Body of pancreas (tissue), 4 donors: ENCODE measurements around the gene GJA3. TPM values are rescaled to one million over a fixed set of nuclear protein-coding genes. Genes with fewer than 3 reads are reported as not detected.
A peak's percentile ranks its signal among the peaks of the same experiment; 100 is the strongest.

Source experiments
- ATAC-seq: fragments of 150-250 bp; one replicate; pipeline ENCODE4 v1.9.1; 2016
- DNase-seq, 4 donors: peaks; one replicate each; pipeline ENCODE4 v3.0.0-alpha.2; 2019
- H3K27ac ChIP-seq, 4 donors: fragments of 200-600 bp; sonication (generic); 1 replicate in 3 of 4; 2 replicates in 1 of 4; pipeline versions ENCODE4 v1.5.1 to v1.6.1; 2016 to 2019; ENCODE audit warnings: mild to moderate bottlenecking in 1 of 4, mixed read lengths in 1 of 4, moderate library complexity in 1 of 4
- H3K27me3 ChIP-seq, 2 donors: fragments of 200-600 bp; sonication (generic); one replicate each; pipeline ENCODE4 v1.6.0; 2016; ENCODE audit warnings: mild to moderate bottlenecking in 1 of 2
- H3K36me3 ChIP-seq, 2 donors: fragments of 200-600 bp; sonication (generic); replicated peaks in 1 of 2; 2 replicates each; pipeline ENCODE4 v1.5.1; 2016; ENCODE audit warnings: low read depth in 2 of 2; ENCODE audit not compliant: insufficient read depth in 1 of 2
- H3K4me1 ChIP-seq: fragments of 200-600 bp; sonication (generic); one replicate; pipeline ENCODE4 v1.6.0; 2016
- H3K4me3 ChIP-seq, 2 donors: fragments of 200-600 bp; sonication (generic); 1 replicate in 1 of 2; 2 replicates in 1 of 2; pipeline ENCODE4 v1.5.1; 2016 to 2019
- H3K9me3 ChIP-seq, 3 donors: fragments of 200-600 bp; sonication (generic); 1 replicate in 2 of 3; 2 replicates in 1 of 3; pipeline ENCODE4 v1.5.1; 2016
- CTCF ChIP-seq, 7 experiments: fragments of 450-650 bp in 4 of 7; fragments of 200-600 bp in 3 of 7; sonication (generic) in 3 of 7; IDR thresholded peaks; one replicate each; pipeline ENCODE4 v1.5.1; 2016 to 2019; ENCODE audit warnings: antibody characterized with exemption in 7 of 7
- POLR2A ChIP-seq, 3 donors: fragments of 450-650 bp; IDR thresholded peaks; one replicate each; pipeline ENCODE4 v1.6.1; 2016; ENCODE audit warnings: antibody characterized with exemption in 3 of 3, mild to moderate bottlenecking in 2 of 3
- WGBS, 2 donors: methylation state at CpG; one replicate each; pipeline ENCODE4 v1.1.5; 2017; 5-methylcytosine and 5-hydroxymethylcytosine counted together
- intact Hi-C: fragments of 100-400 bp; cut with DNase I; formaldehyde crosslinking; loops from one replicate; pipeline ENCODE4 v1.15.1; 2023
- total RNA-seq, 2 donors: library from RNA; depleted of rRNA; stranded (reverse); fragments of >200 nt; gene quantifications; one replicate each; pipeline ENCODE4 v1.1.0, GENCODE V29; 2016

GJA3 gene
- total RNA-seq, 2 donors from 2014 or later = not detected

GRCh38 chr13:20198781-20199180 lies 37.9 kb upstream of the GJA3 start:
- peaks cover 19% of the 10 kb centered on the region for H3K4me1 ChIP-seq
- ATAC-seq = no peak
- no peak overlapping the region for H3K4me3 ChIP-seq
- intact Hi-C loops = no loop called here
- no peaks in the 10 kb centered on the region for H3K36me3 ChIP-seq
- DNase-seq = no peak
- WGBS, 2 donors = 55 to 63% methylated on average over 1 of the region's 1 CpG
- no peaks in the 10 kb centered on the region for H3K9me3 ChIP-seq
- TF ChIP-seq POLR2A (IDR thresholded peaks at IDR 0.05) = no peak
- TF ChIP-seq CTCF (IDR thresholded peaks at IDR 0.05) = no peak
- H3K27ac ChIP-seq = no peak overlapping the region
- peaks cover 0 to 9% of the 10 kb centered on the region in 2 donors for H3K27me3 ChIP-seq

GRCh38 chr13:20197361-20197834 lies 36.5 kb upstream of the GJA3 start:
- intact Hi-C loops = no loop called here
- peak; percentile 76 for ATAC-seq
- Histone ChIP-seq H3K27me3 (peaks cover 0 to 20% of the 10 kb centered on the region in 2 donors), H3K4me3 (no peak overlapping the region), H3K9me3 (no peaks in the 10 kb centered on the region), H3K27ac (no peak overlapping the region), H3K4me1 (peaks cover 32% of the 10 kb centered on the region), H3K36me3 (no peaks in the 10 kb centered on the region)
- 4 to 5% methylated on average over 5 of the region's 5 CpGs for WGBS, 2 donors
- TF ChIP-seq CTCF (IDR thresholded peaks at IDR 0.05) = peak; percentile 53 to 83 (median 61)
- no peak for TF ChIP-seq POLR2A (IDR thresholded peaks at IDR 0.05)
- DNase-seq = peak in 2 of 4 donors; percentile 27 to 35

GRCh38 chr13:20195801-20196200 lies 34.9 kb upstream of the GJA3 start:
- intact Hi-C loops = no loop called here
- WGBS, 2 donors = 39 to 49% methylated on average over 8 of the region's 8 CpGs
- Histone ChIP-seq H3K36me3 (no peaks in the 10 kb centered on the region), H3K4me3 (no peak overlapping the region), H3K4me1 (peaks cover 41% of the 10 kb centered on the region), H3K9me3 (no peaks in the 10 kb centered on the region), H3K27ac (no peak overlapping the region), H3K27me3 (peaks cover 0 to 20% of the 10 kb centered on the region in 2 donors)
- no peak for DNase-seq
- ATAC-seq = no peak
- TF ChIP-seq CTCF (IDR thresholded peaks at IDR 0.05) (no peak), POLR2A (IDR thresholded peaks at IDR 0.05) (no peak)

- no peak for ATAC-seq
- intact Hi-C loops = no loop called here
- no peak overlapping the region for H3K27ac ChIP-seq
- no peak for TF ChIP-seq POLR2A (IDR thresholded peaks at IDR 0.05)
- TF ChIP-seq CTCF (IDR thresholded peaks at IDR 0.05) = no peak
- H3K4me1 ChIP-seq = peaks cover 41% of the 10 kb centered on the region
- H3K36me3 ChIP-seq = no peaks in the 10 kb centered on the region
- no peak overlapping the region for H3K4me3 ChIP-seq
- no peaks in the 10 kb centered on the region for H3K9me3 ChIP-seq
- WGBS, 2 donors = 12 to 21% methylated on average over 21 to 27 of the region's 27 CpGs
- DNase-seq = no peak
- H3K27me3 ChIP-seq = peaks cover 0 to 20% of the 10 kb centered on the region in 2 donors
These were observed 33.2 kb upstream of the GJA3 start for GRCh38 chr13:20193907-20194631.
